Esophagus squamous epithelium (tissue), 5 donors: Measurements from ENCODE around the gene SLC10A7. TPM values are rescaled to one million over a fixed set of nuclear protein-coding genes. Genes with fewer than 3 reads are reported as not detected.
A peak's percentile ranks its signal among the peaks of the same experiment; 100 is the strongest.

Experiments
- DNase-seq: peaks from one replicate; lab custom pipeline; 2025; lab: John Stamatoyannopoulos, UW
- H3K27ac ChIP-seq, 4 donors: fragments of 200-600 bp; sonication (generic); one replicate each; pipeline ENCODE4 v1.5.1; 2016 to 2019; ENCODE audit warnings: mild to moderate bottlenecking in 1 of 4
- H3K27me3 ChIP-seq, 4 donors: fragments of 200-600 bp; sonication (generic); 1 replicate in 3 of 4; 2 replicates in 1 of 4; pipeline versions ENCODE4 v1.5.1 to v1.6.0; 2017 to 2021; ENCODE audit warnings: antibody characterized with exemption in 1 of 4
- H3K36me3 ChIP-seq, 3 donors: fragments of 200-600 bp; sonication (generic); one replicate each; pipeline ENCODE4 v1.5.1; 2016 to 2019
- H3K4me1 ChIP-seq, 3 donors: fragments of 200-600 bp; sonication (generic); one replicate each; pipeline ENCODE4 v1.5.1; 2017 to 2019
- H3K4me3 ChIP-seq, 4 donors: fragments of 200-600 bp; sonication (generic); 1 replicate in 3 of 4; 2 replicates in 1 of 4; pipeline ENCODE4 v1.5.1; 2016 to 2019; ENCODE audit warnings: mild to moderate bottlenecking in 2 of 4, moderate library complexity in 1 of 4
- H3K9me3 ChIP-seq, 3 donors: fragments of 200-600 bp; sonication (generic); one replicate each; pipeline ENCODE4 v1.5.1; 2016 to 2019
- POLR2A ChIP-seq, 4 donors: fragments of 450-650 bp; IDR thresholded peaks; one replicate each; pipeline ENCODE4 v1.6.1; 2017; ENCODE audit warnings: antibody characterized with exemption in 4 of 4, mild to moderate bottlenecking in 4 of 4, moderate library complexity in 3 of 4
- WGBS, 2 donors: methylation state at CpG; one replicate each; pipeline ENCODE4 v1.1.5; 2018; 5-methylcytosine and 5-hydroxymethylcytosine counted together
- intact Hi-C: fragments of 100-400 bp; cut with DNase I; formaldehyde crosslinking; loops from one replicate; pipeline ENCODE4 v1.15.0; 2022
- total RNA-seq, 4 donors: library from RNA; depleted of rRNA; stranded (reverse); fragments of >200 nt; gene quantifications; one replicate each; pipeline ENCODE4 v1.1.0, GENCODE V29; 2016
- TF ChIP-seq, protein P1 (sequence below), 6 experiments: fragments of 450-650 bp in 4 of 6; fragments of 200-600 bp in 2 of 6; sonication (generic) in 2 of 6; IDR thresholded peaks; one replicate each; pipeline ENCODE4 v1.5.1; 2016 to 2019; ENCODE audit warnings: antibody characterized with exemption in 6 of 6, mild to moderate bottlenecking in 4 of 6, moderate library complexity in 4 of 6
- donor health status: DM: yes; HTN: yes; CAD: no.

Gene SLC10A7
- total RNA-seq, 4 donors from 2014 or later, result 9.7 to 23.5 (median 13.5) TPM

DNA sequence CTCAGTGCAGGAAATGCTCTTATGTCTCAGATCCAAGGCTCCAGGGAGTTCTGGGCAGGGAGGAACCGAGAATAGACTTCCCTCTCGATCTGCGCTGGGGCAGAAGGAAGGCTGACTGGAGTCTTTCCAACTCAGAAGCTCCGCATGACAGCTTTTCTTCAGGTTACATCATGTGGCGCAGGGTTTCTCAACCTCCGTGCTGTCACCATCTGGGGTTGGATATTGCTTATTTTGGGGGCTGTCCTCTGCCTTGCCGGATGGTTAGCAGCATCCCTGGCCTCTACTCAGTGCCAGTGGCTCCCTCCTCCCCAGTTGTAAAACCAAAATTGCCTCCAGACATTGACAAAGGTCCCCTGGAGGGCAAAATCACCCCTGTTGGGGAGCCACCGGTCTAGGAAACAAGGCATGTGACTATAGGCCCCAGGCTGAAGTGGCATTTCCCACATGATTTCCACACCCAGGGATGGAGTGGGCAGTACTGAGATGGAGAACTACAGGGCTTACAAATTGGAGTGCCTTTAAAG lies 286.0 kb downstream of the SLC10A7 start:
- no peak for TF ChIP-seq POLR2A (IDR thresholded peaks at IDR 0.05)
- TF ChIP-seq, protein P1, sequence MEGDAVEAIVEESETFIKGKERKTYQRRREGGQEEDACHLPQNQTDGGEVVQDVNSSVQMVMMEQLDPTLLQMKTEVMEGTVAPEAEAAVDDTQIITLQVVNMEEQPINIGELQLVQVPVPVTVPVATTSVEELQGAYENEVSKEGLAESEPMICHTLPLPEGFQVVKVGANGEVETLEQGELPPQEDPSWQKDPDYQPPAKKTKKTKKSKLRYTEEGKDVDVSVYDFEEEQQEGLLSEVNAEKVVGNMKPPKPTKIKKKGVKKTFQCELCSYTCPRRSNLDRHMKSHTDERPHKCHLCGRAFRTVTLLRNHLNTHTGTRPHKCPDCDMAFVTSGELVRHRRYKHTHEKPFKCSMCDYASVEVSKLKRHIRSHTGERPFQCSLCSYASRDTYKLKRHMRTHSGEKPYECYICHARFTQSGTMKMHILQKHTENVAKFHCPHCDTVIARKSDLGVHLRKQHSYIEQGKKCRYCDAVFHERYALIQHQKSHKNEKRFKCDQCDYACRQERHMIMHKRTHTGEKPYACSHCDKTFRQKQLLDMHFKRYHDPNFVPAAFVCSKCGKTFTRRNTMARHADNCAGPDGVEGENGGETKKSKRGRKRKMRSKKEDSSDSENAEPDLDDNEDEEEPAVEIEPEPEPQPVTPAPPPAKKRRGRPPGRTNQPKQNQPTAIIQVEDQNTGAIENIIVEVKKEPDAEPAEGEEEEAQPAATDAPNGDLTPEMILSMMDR (IDR thresholded peaks at IDR 0.05), result no peak
- intact Hi-C loops, result no loop called here
- Histone ChIP-seq H3K4me3 (no peak overlapping the region), H3K36me3 (no peaks in the 10 kb centered on the region), H3K4me1 (peaks cover 0 to 5% (median 0%) of the 10 kb centered on the region in 3 donors), H3K9me3 (peaks cover 0 to 10% (median 0%) of the 10 kb centered on the region in 3 donors), H3K27me3 (no peaks in the 10 kb centered on the region), H3K27ac (peak overlapping the region in 2 of 4 donors; percentile 21)
- 88 to 95% methylated on average over 5 to 7 of the region's 8 CpGs for WGBS, 2 donors
- DNase-seq, result no peak

DNA sequence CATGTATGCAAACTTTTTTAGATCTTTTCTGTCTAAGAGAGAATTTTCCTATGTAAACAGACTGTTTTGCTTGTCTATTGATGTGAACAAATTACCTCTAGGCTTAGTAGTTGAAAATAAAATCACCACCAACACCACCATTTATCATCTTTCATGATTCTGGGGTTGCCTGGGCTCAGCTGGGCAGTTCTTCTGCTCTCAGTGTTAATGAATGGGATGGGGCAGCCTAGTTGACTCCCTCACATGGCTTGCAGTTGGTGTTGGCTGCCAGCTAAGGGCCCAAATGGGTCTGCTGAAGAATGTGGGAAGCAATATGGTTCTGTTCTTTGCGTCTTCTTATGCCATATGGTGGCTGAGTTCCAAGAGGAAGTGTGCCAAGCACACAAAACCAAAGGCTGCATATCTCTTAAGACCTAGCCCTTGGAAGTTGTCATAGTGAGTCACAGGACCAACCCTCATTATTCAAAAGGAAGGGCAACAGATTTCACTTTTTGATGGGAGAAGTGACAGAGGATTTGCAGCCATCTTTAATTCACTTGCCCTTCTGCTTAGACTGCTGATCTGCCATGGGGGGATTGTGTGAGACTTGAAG lies 289.5 kb downstream of the SLC10A7 start:
- WGBS, 2 donors, result 13 to 33% methylated on average over 1 of the region's 1 CpG
- peaks cover 0 to 10% (median 0%) of the 10 kb centered on the region in 3 donors for H3K9me3 ChIP-seq
- no peak overlapping the region for H3K27ac ChIP-seq
- H3K4me1 ChIP-seq, result peaks cover 0 to 5% (median 0%) of the 10 kb centered on the region in 3 donors
- TF ChIP-seq, protein P1 (IDR thresholded peaks at IDR 0.05), result no peak
- TF ChIP-seq POLR2A (IDR thresholded peaks at IDR 0.05), result no peak
- no peak for DNase-seq
- intact Hi-C loops, result no loop called here
- H3K27me3 ChIP-seq, result peaks cover 0 to 4% (median 0%) of the 10 kb centered on the region in 4 donors
- no peak overlapping the region for H3K4me3 ChIP-seq
- H3K36me3 ChIP-seq, result no peaks in the 10 kb centered on the region

DNA sequence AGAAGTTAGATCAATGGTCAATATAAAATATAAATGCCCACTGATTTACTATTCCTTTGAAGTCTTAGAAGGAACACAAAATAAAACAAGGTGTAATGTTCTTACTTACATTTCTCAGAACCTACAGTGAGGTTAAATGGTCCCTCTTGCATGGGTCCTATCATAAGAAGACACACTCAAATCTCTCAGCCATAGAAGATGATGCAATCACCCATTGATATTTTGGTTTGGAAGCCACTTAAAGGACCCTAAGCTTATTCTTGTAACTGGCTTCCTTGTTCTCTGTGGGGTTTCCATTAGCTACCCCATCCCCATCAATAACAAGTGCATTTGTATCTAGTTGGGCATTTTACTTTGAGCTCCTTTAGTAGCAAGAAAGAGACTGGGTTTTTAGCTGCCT lies 292.3 kb downstream of the SLC10A7 start:
- Histone ChIP-seq H3K36me3 (no peaks in the 10 kb centered on the region), H3K9me3 (peaks cover 0 to 10% (median 0%) of the 10 kb centered on the region in 3 donors), H3K4me1 (no peaks in the 10 kb centered on the region), H3K4me3 (no peak overlapping the region), H3K27ac (no peak overlapping the region), H3K27me3 (peaks cover 0 to 4% (median 0%) of the 10 kb centered on the region in 4 donors)
- TF ChIP-seq, protein P1 (IDR thresholded peaks at IDR 0.05), result no peak
- TF ChIP-seq POLR2A (IDR thresholded peaks at IDR 0.05), result no peak
- intact Hi-C loops, result no loop called here
- DNase-seq, result no peak

DNA sequence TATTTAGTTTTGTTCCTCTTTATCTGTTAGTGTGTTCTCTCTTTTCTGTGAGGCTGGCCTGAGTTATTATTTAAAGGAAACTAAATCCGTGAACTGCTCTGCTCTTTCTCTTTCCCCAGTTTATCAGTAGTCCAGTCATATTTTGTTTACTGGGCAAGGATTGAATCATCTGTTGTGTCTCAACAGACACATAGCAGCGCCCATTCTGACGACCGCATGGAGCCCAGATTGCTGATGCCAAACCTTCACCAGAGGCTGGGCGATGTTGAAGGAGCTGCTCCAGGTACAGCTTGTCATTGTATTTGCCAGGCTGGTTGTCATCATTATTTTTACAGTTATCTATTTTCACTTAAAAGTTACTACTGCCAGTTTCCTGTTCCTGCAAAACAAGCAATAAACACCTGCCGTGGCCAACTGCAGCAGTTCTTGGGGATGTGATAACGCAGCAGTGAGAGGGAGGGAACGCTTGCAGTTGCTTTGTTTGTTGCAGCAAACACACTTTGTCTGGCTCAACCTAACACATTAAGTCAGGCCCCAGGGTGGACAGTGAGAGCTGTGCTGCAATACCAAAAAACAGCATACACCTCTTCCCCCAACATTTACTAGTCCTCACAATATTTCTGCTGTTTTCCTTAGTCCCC lies 297.3 kb downstream of the SLC10A7 start:
- H3K27ac ChIP-seq, result no peak overlapping the region
- no peak for TF ChIP-seq POLR2A (IDR thresholded peaks at IDR 0.05)
- TF ChIP-seq, protein P1 (IDR thresholded peaks at IDR 0.05), result no peak
- no peak for DNase-seq
- no peaks in the 10 kb centered on the region for H3K36me3 ChIP-seq
- no peaks in the 10 kb centered on the region for H3K4me1 ChIP-seq
- no peaks in the 10 kb centered on the region for H3K9me3 ChIP-seq
- no peaks in the 10 kb centered on the region for H3K27me3 ChIP-seq
- intact Hi-C loops, result no loop called here
- WGBS, 2 donors, result 62 to 77% methylated on average over 6 to 8 of the region's 8 CpGs
- no peak overlapping the region for H3K4me3 ChIP-seq

DNA sequence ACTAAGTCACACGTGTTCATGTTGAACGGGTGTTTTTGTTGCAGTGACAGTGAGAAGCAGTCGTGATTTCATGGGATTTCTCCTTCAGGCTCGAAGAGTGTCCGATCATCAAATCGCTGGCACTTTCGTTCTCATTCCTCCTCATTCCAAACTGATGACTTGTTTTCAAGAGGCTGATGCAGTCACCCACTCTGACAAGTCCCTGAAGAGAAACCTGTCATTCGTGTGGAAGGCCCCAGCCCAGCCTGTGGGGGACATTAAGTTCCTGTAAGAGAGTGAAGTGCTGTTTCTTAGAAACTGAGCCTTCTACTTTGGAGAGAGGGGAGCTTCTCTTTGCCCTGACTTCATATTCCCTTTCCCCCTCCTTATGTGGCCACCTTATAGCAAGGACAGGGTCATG lies 299.4 kb downstream of the SLC10A7 start:
- intact Hi-C loops, result no loop called here

More for the DNA sequence above, 299.4 kb downstream of the SLC10A7 start:
- Histone ChIP-seq H3K36me3 (no peaks in the 10 kb centered on the region), H3K4me3 (no peak overlapping the region), H3K27me3 (no peaks in the 10 kb centered on the region), H3K27ac (no peak overlapping the region), H3K9me3 (no peaks in the 10 kb centered on the region), H3K4me1 (no peaks in the 10 kb centered on the region)
- no peak for TF ChIP-seq POLR2A (IDR thresholded peaks at IDR 0.05)
- TF ChIP-seq, protein P1 (IDR thresholded peaks at IDR 0.05), result no peak
- 78 to 90% methylated on average over 8 of the region's 8 CpGs for WGBS, 2 donors
- DNase-seq, result no peak
